KMS-11 (cell line): Measurements from ENCODE around the gene CBX6.

Experiments used
- H2AFZ ChIP-seq: fragments of 200-600 bp; sonication (generic); 2 replicates; pipeline ENCODE4 v1.6.1; 2016; ENCODE audit warnings: antibody characterized with exemption, mixed run types, low read depth
- H3K27ac ChIP-seq: fragments of 200-600 bp; sonication (generic); 2 replicates; pipeline ENCODE4 v1.6.1; 2016; ENCODE audit warnings: mild to moderate bottlenecking, mixed run types
- H3K27me3 ChIP-seq: fragments of 200-600 bp; sonication (generic); 2 replicates; pipeline ENCODE4 v1.6.1; 2017; ENCODE audit warnings: mild to moderate bottlenecking, low read depth, mixed run types, moderate library complexity; ENCODE audit not compliant: insufficient read depth
- H3K36me3 ChIP-seq: fragments of 200-600 bp; sonication (generic); 2 replicates; pipeline ENCODE4 v1.6.1; 2017; ENCODE audit warnings: mild to moderate bottlenecking, mixed run types; ENCODE audit not compliant: insufficient read depth
- H3K4me1 ChIP-seq: fragments of 200-600 bp; sonication (generic); 2 replicates; pipeline ENCODE4 v1.6.1; 2016; ENCODE audit warnings: mild to moderate bottlenecking, low read depth, mixed run types; ENCODE audit not compliant: poor library complexity, severe bottlenecking
- H3K4me2 ChIP-seq: fragments of 200-600 bp; sonication (generic); 2 replicates; pipeline ENCODE4 v1.7.0; 2016; ENCODE audit warnings: mild to moderate bottlenecking, mixed run types
- H3K4me3 ChIP-seq: fragments of 200-600 bp; sonication (generic); IDR thresholded peaks from 2 replicates; pipeline ENCODE4 v1.6.1; 2017; ENCODE audit warnings: low read depth, low read length, mixed read lengths; ENCODE audit not compliant: insufficient read depth
- H3K79me2 ChIP-seq: fragments of 200-600 bp; sonication (generic); 2 replicates; pipeline ENCODE4 v1.6.1; 2016; ENCODE audit warnings: low read depth, mixed run types; ENCODE audit not compliant: insufficient read depth
- H3K9ac ChIP-seq: fragments of 200-600 bp; sonication (generic); 2 replicates; pipeline ENCODE4 v1.6.1; 2016; ENCODE audit warnings: mild to moderate bottlenecking, mixed run types
- H4K20me1 ChIP-seq: fragments of 200-600 bp; sonication (generic); 2 replicates; pipeline ENCODE4 v1.6.1; 2016; ENCODE audit warnings: mild to moderate bottlenecking, mixed run types; ENCODE audit not compliant: insufficient read depth
- CTCF ChIP-seq: fragments of 200-600 bp; sonication (generic); conservative IDR thresholded peaks from 2 replicates; pipeline ENCODE4 v1.6.1; 2017; ENCODE audit warnings: low read depth, mild to moderate bottlenecking, antibody characterized with exemption, low read length, moderate library complexity, mixed read lengths

CBX6 gene

GRCh38 chr22:38872172-38872830 is at the start of gene CBX6:
TSS of gene CBX6 (minus strand) at chr22:38872216. CDS start at chr22:38872190, 26 bp downstream.
- Histone ChIP-seq H3K9ac (peak within 1 kb of the TSS; percentile 84), H3K4me3 (no peak within 1 kb of the TSS), H3K79me2 (peaks cover 12% of the 10 kb centered on the region), H3K4me2 (peak within 1 kb of the TSS; percentile 97), H4K20me1 (no peaks in the 10 kb centered on the region), H3K36me3 (no peaks in the 10 kb centered on the region), H2AFZ (peak within 1 kb of the TSS; percentile 99), H3K27me3 (no peaks in the 10 kb centered on the region), H3K4me1 (peaks cover 40% of the 10 kb centered on the region), H3K27ac (peak within 1 kb of the TSS; percentile 70)
- no peak for TF ChIP-seq CTCF

GRCh38 chr22:38921806-38922205 is 49.8 kb upstream of the CBX6 start:
- Histone ChIP-seq H4K20me1 (no peaks in the 10 kb centered on the region), H3K9ac (no peak overlapping the region), H3K79me2 (no peaks in the 10 kb centered on the region), H3K27me3 (peaks cover 20% of the 10 kb centered on the region; the same call in 1 of the 2 replicates), H3K27ac (no peak overlapping the region), H3K4me3 (no peak overlapping the region), H3K4me1 (no peaks in the 10 kb centered on the region), H3K36me3 (no peaks in the 10 kb centered on the region), H2AFZ (no peak overlapping the region), H3K4me2 (no peak overlapping the region)
- no peak for TF ChIP-seq CTCF

- Histone ChIP-seq H3K79me2 (no peaks in the 10 kb centered on the region), H3K36me3 (no peaks in the 10 kb centered on the region), H3K4me2 (no peak overlapping the region), H3K9ac (no peak overlapping the region), H3K4me3 (no peak overlapping the region), H2AFZ (no peak overlapping the region), H4K20me1 (no peaks in the 10 kb centered on the region), H3K27ac (no peak overlapping the region), H3K4me1 (no peaks in the 10 kb centered on the region), H3K27me3 (peaks cover 20% of the 10 kb centered on the region; the same call in 1 of the 2 replicates)
- no peak for TF ChIP-seq CTCF
Measured at GRCh38 chr22:38921120-38921519, 49.1 kb upstream of the CBX6 start.

GRCh38 chr22:38919631-38920190 is 47.7 kb upstream of the CBX6 start:
- no peak overlapping the region for H3K9ac ChIP-seq
- no peaks in the 10 kb centered on the region for H3K4me1 ChIP-seq
- H3K79me2 ChIP-seq = no peaks in the 10 kb centered on the region
- no peak for TF ChIP-seq CTCF
- H4K20me1 ChIP-seq = no peaks in the 10 kb centered on the region
- no peak overlapping the region for H3K4me3 ChIP-seq
- no peaks in the 10 kb centered on the region for H3K36me3 ChIP-seq
- H3K27ac ChIP-seq = no peak overlapping the region
- no peak overlapping the region for H2AFZ ChIP-seq
- H3K27me3 ChIP-seq = peaks cover 15% of the 10 kb centered on the region; the same call in 1 of the 2 replicates
- H3K4me2 ChIP-seq = no peak overlapping the region
